Spleen (tissue), 11 donors: Measurements from ENCODE around the gene CDK5RAP3. TPM values are rescaled to one million over a fixed set of nuclear protein-coding genes. Genes with fewer than 3 reads are reported as not detected.

Experiments used
- DNase-seq: peaks from one replicate; pipeline ENCODE4 v3.0.0-alpha.2; 2020
- H3K27ac ChIP-seq, 8 donors: fragments of 200-600 bp; sonication (generic) in 7 of 8; 1 replicate in 4 of 8; 2 replicates in 4 of 8; pipeline versions ENCODE4 v1.5.0 to v1.8.0; 2016 to 2021; ENCODE audit warnings: inconsistent platforms in 4 of 8, mild to moderate bottlenecking in 4 of 8, moderate library complexity in 1 of 8
- H3K27me3 ChIP-seq, 7 donors: fragments of 200-600 bp; sonication (generic) in 6 of 7; replicated peaks in 1 of 7; 1 replicate in 4 of 7; 2 replicates in 3 of 7; pipeline versions ENCODE4 v1.5.0 to v1.8.0; 2016 to 2021; ENCODE audit warnings: inconsistent platforms in 3 of 7, mild to moderate bottlenecking in 1 of 7
- H3K36me3 ChIP-seq, 6 donors: fragments of 200-600 bp; sonication (generic) in 5 of 6; 1 replicate in 4 of 6; 2 replicates in 2 of 6; pipeline versions ENCODE4 v1.5.0 to v1.8.0; 2016 to 2021; ENCODE audit warnings: inconsistent platforms in 2 of 6
- H3K4me1 ChIP-seq, 6 donors: fragments of 200-600 bp; sonication (generic) in 5 of 6; 1 replicate in 3 of 6; 2 replicates in 3 of 6; pipeline versions ENCODE4 v1.5.0 to v1.8.0; 2016 to 2021; ENCODE audit warnings: inconsistent platforms in 3 of 6
- H3K4me3 ChIP-seq, 8 donors: fragments of 200-600 bp; sonication (generic) in 7 of 8; 1 replicate in 4 of 8; 2 replicates in 4 of 8; pipeline versions ENCODE4 v1.5.0 to v1.8.0; 2016 to 2021; ENCODE audit warnings: inconsistent platforms in 4 of 8, mild to moderate bottlenecking in 4 of 8, moderate library complexity in 2 of 8
- H3K9me3 ChIP-seq, 8 donors: fragments of 200-600 bp; sonication (generic) in 7 of 8; 1 replicate in 4 of 8; 2 replicates in 4 of 8; pipeline versions ENCODE4 v1.5.0 to v1.8.0; 2016 to 2021; ENCODE audit warnings: inconsistent platforms in 4 of 8
- CTCF ChIP-seq, 11 experiments: fragments of 200-600 bp in 7 of 11; fragments of 450-650 bp in 4 of 11; sonication (generic) in 4 of 11; IDR thresholded peaks in 8 of 11; conservative IDR thresholded peaks in 3 of 11; 1 replicate in 7 of 11; 2 replicates in 4 of 11; pipeline versions ENCODE4 v1.4.0 to v1.8.0; 2016 to 2021; ENCODE audit warnings: antibody characterized with exemption in 11 of 11, inconsistent platforms in 4 of 11, mild to moderate bottlenecking in 1 of 11
- POLR2A ChIP-seq, 3 donors: fragments of 450-650 bp; IDR thresholded peaks; one replicate each; pipeline ENCODE4 v1.5.1; 2017; ENCODE audit warnings: antibody characterized with exemption in 3 of 3, mild to moderate bottlenecking in 1 of 3
- POLR2AphosphoS5 ChIP-seq, 3 donors: sonication (generic); formaldehyde crosslinking; IDR thresholded peaks; one replicate each; pipeline ENCODE4 v1.5.1; 2017; ENCODE audit warnings: antibody characterized with exemption in 3 of 3
- WGBS, 5 donors: extraction: QIAGEN DNeasy Blood & Tissue Kit in 3 of 5; methylation state at CpG; one replicate each; pipeline versions ENCODE4 v1.1.5 to v1.1.7; 2013 to 2018; 5-methylcytosine and 5-hydroxymethylcytosine counted together
- intact Hi-C: fragments of 100-400 bp; cut with DNase I; formaldehyde crosslinking; loops from one replicate; pipeline ENCODE4 v1.15.0; 2023; ENCODE audit warnings: low total_unique reads
- polyA plus RNA-seq, 3 donors: library from polyadenylated mRNA; stranded (reverse); fragments of 200-250 nt; gene quantifications; one replicate each; pipeline ENCODE4 v1.2.1, GENCODE V29; 2013
- total RNA-seq, 7 donors: library from RNA; depleted of rRNA in 3 of 7; stranded (reverse); fragments of >200 nt in 3 of 7; fragmentation: NEBNext Ultra II Directional in 4 of 7; extraction: Animal tissue kit (Norgen Biotek cat#: 25700) in 4 of 7; gene quantifications; one replicate each; pipeline versions ENCODE4 v1.1.0 to v1.2.1, GENCODE V29; 2016 to 2021
- donor health status: healthy with polysubstance abuse.
- donor health status: DM: no; HTN: no; CAD: no; lungs with moderate emphysema.
- donor health status: DM: no; HTN: no; CAD: no.
- donor health status: Bipolar disorder and iron deficiency.
- donor health status: healthy.
- donor health status: DM: no; HTN: no; CAD: no.
- donor health status: DM: yes; HTN: yes; CAD: no.

Gene CDK5RAP3
- total and polyA plus RNA-seq, 10 donors = 216 to 1,020 (median 261) TPM

- Histone ChIP-seq H3K27ac (peak overlapping the region in 1 of 8 donors; percentile 50), H3K4me1 (peaks cover 30 to 75% (median 59%) of the 10 kb centered on the region in 6 donors), H3K36me3 (no peaks in the 10 kb centered on the region), H3K9me3 (no peaks in the 10 kb centered on the region), H3K4me3 (no peak overlapping the region), H3K27me3 (peaks cover 0 to 60% (median 5%) of the 10 kb centered on the region in 7 donors)
- 43 to 77% (median 58%) methylated on average over 5 of the region's 5 CpGs for WGBS, 5 donors
- DNase-seq = no peak
- intact Hi-C loops = no loop called here
- no peak for TF ChIP-seq POLR2AphosphoS5 (IDR thresholded peaks at IDR 0.05)
- no peak for TF ChIP-seq POLR2A (IDR thresholded peaks at IDR 0.05)
- no peak for TF ChIP-seq CTCF (IDR thresholded peaks at IDR 0.05 in 8 of 11, conservative IDR thresholded peaks at IDR 0.05 in 3 of 11)
Observed at GRCh38 chr17:48021934-48022333, 51.0 kb downstream of the CDK5RAP3 start.

- Histone ChIP-seq H3K9me3 (no peaks in the 10 kb centered on the region), H3K4me1 (peaks cover 30 to 68% (median 50%) of the 10 kb centered on the region in 6 donors), H3K36me3 (no peaks in the 10 kb centered on the region), H3K4me3 (peak overlapping the region in 2 of 8 donors; percentile 56 to 70), H3K27me3 (peaks cover 0 to 60% (median 5%) of the 10 kb centered on the region in 7 donors), H3K27ac (no peak overlapping the region)
- intact Hi-C loops = no loop called here
- TF ChIP-seq POLR2A (IDR thresholded peaks at IDR 0.05) = no peak
- TF ChIP-seq CTCF (IDR thresholded peaks at IDR 0.05 in 8 of 11, conservative IDR thresholded peaks at IDR 0.05 in 3 of 11) = no peak
- no peak for TF ChIP-seq POLR2AphosphoS5 (IDR thresholded peaks at IDR 0.05)
- 56 to 67% (median 58%) methylated on average over 6 of the region's 6 CpGs for WGBS, 5 donors
- no peak for DNase-seq
Observed at GRCh38 chr17:48022901-48023300, 52.0 kb downstream of the CDK5RAP3 start.

- peak; percentile 92 for DNase-seq
- WGBS, 5 donors = 1% methylated on average over 21 to 54 of the region's 54 CpGs
- intact Hi-C loops = loop anchor here (2.0 kb wide), 1 partner anchor 107 kb away; no protein-coding TSS in a partner anchor
- TF ChIP-seq POLR2AphosphoS5 (IDR thresholded peaks at IDR 0.05) (peak; percentile 41 to 68 (median 62)), CTCF (IDR thresholded peaks at IDR 0.05 in 8 of 11, conservative IDR thresholded peaks at IDR 0.05 in 3 of 11) (peak in 7 of 11 experiments; percentile 7 to 43 (median 29)), POLR2A (IDR thresholded peaks at IDR 0.05) (no peak)
- Histone ChIP-seq H3K36me3 (no peaks in the 10 kb centered on the region), H3K4me1 (peaks cover 26 to 62% (median 44%) of the 10 kb centered on the region in 6 donors), H3K27me3 (peaks cover 0 to 60% (median 5%) of the 10 kb centered on the region in 7 donors), H3K4me3 (peak overlapping the region; percentile 30 to 70 (median 50)), H3K27ac (peak overlapping the region in 7 of 8 donors; percentile 29 to 82 (median 66)), H3K9me3 (no peaks in the 10 kb centered on the region)
Observed at GRCh38 chr17:48023400-48024148, 52.7 kb downstream of the CDK5RAP3 start.
